ENCODE data around the gene NAV3.

NAV3 gene

DNA sequence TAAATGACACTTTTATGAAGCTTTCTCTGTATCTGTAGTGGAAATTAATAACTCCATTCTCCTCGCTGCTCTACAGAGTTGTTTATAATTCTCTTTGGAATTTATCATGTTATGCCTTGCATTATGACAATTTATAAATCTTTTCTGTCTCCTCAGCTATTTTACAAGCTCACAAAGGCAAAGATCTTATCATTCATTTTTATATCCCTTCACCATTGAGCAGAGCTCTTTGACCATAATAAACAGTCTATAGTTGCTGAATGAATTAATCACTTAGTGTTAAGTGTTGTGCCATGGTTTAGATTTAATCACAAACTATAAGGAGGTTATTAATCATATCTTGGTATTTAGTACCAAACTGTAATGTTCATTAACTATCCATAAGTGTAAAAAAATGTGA, 126.4 kb downstream of the NAV3 start:
- no peak overlapping the region for H3K4me3 ChIP-seq (ENCODE audit: low read length)
- H3K79me2 ChIP-seq (ENCODE audit: low read length), result no peaks in the 10 kb centered on the region
- no peaks in the 10 kb centered on the region for H3K27me3 ChIP-seq (ENCODE audit: low read depth, low read length)
- H4K20me1 ChIP-seq (ENCODE audit: insufficient read depth, low read length), result no peaks in the 10 kb centered on the region
- peaks cover 6% of the 10 kb centered on the region for H3K4me1 ChIP-seq (ENCODE audit: low read length)
- no peak overlapping the region for H2AFZ ChIP-seq (ENCODE audit: low read depth, low read length)
- no peaks in the 10 kb centered on the region for H3K36me3 ChIP-seq (replicated peaks; ENCODE audit: low read depth, low read length)
- no peak overlapping the region for H3K27ac ChIP-seq (ENCODE audit: low read length)
- H3K9ac ChIP-seq (ENCODE audit: low read length), result no peak overlapping the region
- no peak overlapping the region for H3K4me2 ChIP-seq (ENCODE audit: low read length)
- no peaks in the 10 kb centered on the region for H3K9me3 ChIP-seq (ENCODE audit: insufficient read depth, low read length)
- TF ChIP-seq CTCF (IDR thresholded peaks at IDR 0.05; ENCODE audit: low read depth, low read length) (no peak), EZH2phosphoT487 (IDR thresholded peaks at IDR 0.05; ENCODE audit: low read depth) (no peak)

DNA sequence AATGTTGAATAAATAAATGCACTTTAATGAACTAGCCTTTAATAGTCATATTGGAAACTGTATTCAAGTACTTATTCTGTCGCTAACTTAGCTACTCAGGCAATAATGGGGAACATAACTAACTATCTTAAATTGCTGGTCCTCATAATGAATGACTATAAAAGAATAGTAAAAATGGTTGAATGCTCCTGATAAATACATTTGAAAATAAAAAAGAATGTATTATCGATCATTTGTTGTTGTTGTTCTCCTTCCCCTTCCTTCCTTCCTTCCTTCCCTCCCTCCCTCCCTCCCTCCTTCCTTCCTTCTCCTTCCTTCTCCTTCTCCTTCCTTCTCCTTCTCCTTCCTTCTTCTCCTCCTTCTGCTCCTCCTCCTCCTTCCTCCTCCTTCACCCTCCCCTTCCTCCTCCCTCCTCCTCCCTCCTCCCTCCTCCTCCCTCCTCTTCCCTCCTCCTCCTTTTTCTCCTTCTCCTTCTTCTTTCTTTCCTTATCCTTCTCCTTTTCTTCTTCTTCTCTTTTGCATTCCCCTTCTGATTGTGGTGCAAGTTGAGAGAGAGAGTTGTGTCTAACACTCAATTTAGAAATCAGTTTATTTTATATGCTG, 133.0 kb downstream of the NAV3 start:
- Histone ChIP-seq H4K20me1 (ENCODE audit: insufficient read depth, low read length) (no peaks in the 10 kb centered on the region), H3K9me3 (ENCODE audit: insufficient read depth, low read length) (no peaks in the 10 kb centered on the region), H3K4me3 (ENCODE audit: low read length) (no peak overlapping the region), H3K36me3 (replicated peaks; ENCODE audit: low read depth, low read length) (no peaks in the 10 kb centered on the region), H3K27ac (ENCODE audit: low read length) (no peak overlapping the region), H3K9ac (ENCODE audit: low read length) (no peak overlapping the region), H3K4me1 (ENCODE audit: low read length) (no peaks in the 10 kb centered on the region), H3K79me2 (ENCODE audit: low read length) (no peaks in the 10 kb centered on the region), H3K27me3 (ENCODE audit: low read depth, low read length) (no peaks in the 10 kb centered on the region), H3K4me2 (ENCODE audit: low read length) (no peak overlapping the region), H2AFZ (ENCODE audit: low read depth, low read length) (no peak overlapping the region)
- no peak for TF ChIP-seq CTCF (IDR thresholded peaks at IDR 0.05; ENCODE audit: low read depth, low read length)
- no peak for TF ChIP-seq EZH2phosphoT487 (IDR thresholded peaks at IDR 0.05; ENCODE audit: low read depth)

- H3K27ac ChIP-seq (ENCODE audit: low read length), result no peak overlapping the region
- TF ChIP-seq CTCF (IDR thresholded peaks at IDR 0.05; ENCODE audit: low read depth, low read length), result no peak
- TF ChIP-seq EZH2phosphoT487 (IDR thresholded peaks at IDR 0.05; ENCODE audit: low read depth), result no peak
- H3K9me3 ChIP-seq (ENCODE audit: insufficient read depth, low read length), result no peaks in the 10 kb centered on the region
- H3K4me2 ChIP-seq (ENCODE audit: low read length), result no peak overlapping the region
- H3K79me2 ChIP-seq (ENCODE audit: low read length), result no peaks in the 10 kb centered on the region
- H3K4me3 ChIP-seq (ENCODE audit: low read length), result no peak overlapping the region
- no peaks in the 10 kb centered on the region for H3K4me1 ChIP-seq (ENCODE audit: low read length)
- H4K20me1 ChIP-seq (ENCODE audit: insufficient read depth, low read length), result no peaks in the 10 kb centered on the region
- H2AFZ ChIP-seq (ENCODE audit: low read depth, low read length), result peak overlapping the region; percentile 20; the same call in 1 of the 2 replicates
- H3K36me3 ChIP-seq (replicated peaks; ENCODE audit: low read depth, low read length), result no peaks in the 10 kb centered on the region
- H3K9ac ChIP-seq (ENCODE audit: low read length), result no peak overlapping the region
- H3K27me3 ChIP-seq (ENCODE audit: low read depth, low read length), result no peaks in the 10 kb centered on the region
Observed at GRCh38 chr12:77965790-77966189, 135.1 kb downstream of the NAV3 start.

GRCh38 chr12:77968021-77968420, 137.3 kb downstream of the NAV3 start:
- peak overlapping the region; percentile 22 for H2AFZ ChIP-seq (ENCODE audit: low read depth, low read length)
- H3K9ac ChIP-seq (ENCODE audit: low read length), result no peak overlapping the region
- no peak overlapping the region for H3K4me3 ChIP-seq (ENCODE audit: low read length)
- no peaks in the 10 kb centered on the region for H3K9me3 ChIP-seq (ENCODE audit: insufficient read depth, low read length)
- no peak overlapping the region for H3K27ac ChIP-seq (ENCODE audit: low read length)
- no peaks in the 10 kb centered on the region for H3K4me1 ChIP-seq (ENCODE audit: low read length)
- no peaks in the 10 kb centered on the region for H3K36me3 ChIP-seq (replicated peaks; ENCODE audit: low read depth, low read length)
- no peak for TF ChIP-seq CTCF (IDR thresholded peaks at IDR 0.05; ENCODE audit: low read depth, low read length)
- TF ChIP-seq EZH2phosphoT487 (IDR thresholded peaks at IDR 0.05; ENCODE audit: low read depth), result no peak
- no peaks in the 10 kb centered on the region for H3K79me2 ChIP-seq (ENCODE audit: low read length)
- H3K27me3 ChIP-seq (ENCODE audit: low read depth, low read length), result no peaks in the 10 kb centered on the region
- H3K4me2 ChIP-seq (ENCODE audit: low read length), result no peak overlapping the region
- H4K20me1 ChIP-seq (ENCODE audit: insufficient read depth, low read length), result no peaks in the 10 kb centered on the region

All from OCI-LY3 (cell line).